Breast epithelium (tissue), 3 donors: ENCODE results near the gene CDH24.

ENCODE experiments used
- CTCF ChIP-seq, 3 donors: fragments of 450-650 bp; IDR thresholded peaks; one replicate each; pipeline ENCODE4 v1.5.1; 2016 to 2017; ENCODE audit warnings: antibody characterized with exemption in 3 of 3, mild to moderate bottlenecking in 3 of 3, moderate library complexity in 3 of 3
- POLR2A ChIP-seq: fragments of 450-650 bp; IDR thresholded peaks from one replicate; pipeline ENCODE4 v1.6.1; 2016; ENCODE audit warnings: antibody characterized with exemption, mild to moderate bottlenecking, moderate library complexity
- POLR2AphosphoS5 ChIP-seq, 3 donors: sonication (generic); formaldehyde crosslinking; IDR thresholded peaks; one replicate each; pipeline ENCODE4 v1.6.1; 2017; ENCODE audit warnings: antibody characterized with exemption in 3 of 3

GRCh38 chr14:23101213-23101970, 44.1 kb upstream of the CDH24 start:
- TF ChIP-seq CTCF (IDR thresholded peaks at IDR 0.05), result no peak
- no peak for TF ChIP-seq POLR2AphosphoS5 (IDR thresholded peaks at IDR 0.05)
- no peak for TF ChIP-seq POLR2A
